Measurements from ENCODE around the gene MRPL51. TPM values are rescaled to one million over a fixed set of nuclear protein-coding genes. Genes with fewer than 3 reads are reported as not detected.
"Not testable (repeated sequence)": the region's sequence is repeated elsewhere in the genome, so short reads cannot be mapped to it uniquely, and the experiment has no call there.

Gene MRPL51
- total RNA-seq, 1 donor from 2014 or later, result 170 TPM

DNA sequence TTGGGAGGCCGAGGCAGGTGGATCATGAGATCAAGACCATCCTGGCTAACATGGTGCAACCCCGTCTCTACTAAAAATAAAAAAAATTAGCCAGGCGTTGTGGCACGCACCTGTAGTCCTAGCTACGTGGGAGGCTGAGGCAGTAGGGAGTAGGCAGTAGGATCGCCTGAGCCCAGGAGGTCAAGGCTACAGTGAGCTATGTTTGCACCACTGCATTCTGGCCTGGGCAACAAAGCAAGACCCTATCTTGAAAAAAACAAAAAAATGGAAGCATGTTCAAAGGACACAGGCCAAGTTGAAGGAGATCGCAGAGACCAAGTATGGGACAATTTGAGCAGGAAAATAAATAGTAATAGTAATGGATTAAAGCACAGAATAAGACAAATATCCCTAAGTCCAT is 15.0 kb upstream of the MRPL51 start:
- Mint-ChIP-seq H3K36me3 (ENCODE audit: low read depth) (peaks cover 23% of the 10 kb centered on the region), H3K27me3 (ENCODE audit: low read depth) (no peaks in the 10 kb centered on the region), H3K4me1 (ENCODE audit: low read depth) (peaks cover 12% of the 10 kb centered on the region), H3K4me3 (ENCODE audit: unreplicated experiment) (no peak overlapping the region), H3K9me3 (ENCODE audit: low read depth) (no peaks in the 10 kb centered on the region), H3K27ac (ENCODE audit: unreplicated experiment) (peak overlapping the region; percentile 92)
- TF ChIP-seq, protein P1, sequence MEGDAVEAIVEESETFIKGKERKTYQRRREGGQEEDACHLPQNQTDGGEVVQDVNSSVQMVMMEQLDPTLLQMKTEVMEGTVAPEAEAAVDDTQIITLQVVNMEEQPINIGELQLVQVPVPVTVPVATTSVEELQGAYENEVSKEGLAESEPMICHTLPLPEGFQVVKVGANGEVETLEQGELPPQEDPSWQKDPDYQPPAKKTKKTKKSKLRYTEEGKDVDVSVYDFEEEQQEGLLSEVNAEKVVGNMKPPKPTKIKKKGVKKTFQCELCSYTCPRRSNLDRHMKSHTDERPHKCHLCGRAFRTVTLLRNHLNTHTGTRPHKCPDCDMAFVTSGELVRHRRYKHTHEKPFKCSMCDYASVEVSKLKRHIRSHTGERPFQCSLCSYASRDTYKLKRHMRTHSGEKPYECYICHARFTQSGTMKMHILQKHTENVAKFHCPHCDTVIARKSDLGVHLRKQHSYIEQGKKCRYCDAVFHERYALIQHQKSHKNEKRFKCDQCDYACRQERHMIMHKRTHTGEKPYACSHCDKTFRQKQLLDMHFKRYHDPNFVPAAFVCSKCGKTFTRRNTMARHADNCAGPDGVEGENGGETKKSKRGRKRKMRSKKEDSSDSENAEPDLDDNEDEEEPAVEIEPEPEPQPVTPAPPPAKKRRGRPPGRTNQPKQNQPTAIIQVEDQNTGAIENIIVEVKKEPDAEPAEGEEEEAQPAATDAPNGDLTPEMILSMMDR (IDR thresholded peaks at IDR 0.05), result no peak
- no peak for DNase-seq (ENCODE audit: low spot score)

DNA sequence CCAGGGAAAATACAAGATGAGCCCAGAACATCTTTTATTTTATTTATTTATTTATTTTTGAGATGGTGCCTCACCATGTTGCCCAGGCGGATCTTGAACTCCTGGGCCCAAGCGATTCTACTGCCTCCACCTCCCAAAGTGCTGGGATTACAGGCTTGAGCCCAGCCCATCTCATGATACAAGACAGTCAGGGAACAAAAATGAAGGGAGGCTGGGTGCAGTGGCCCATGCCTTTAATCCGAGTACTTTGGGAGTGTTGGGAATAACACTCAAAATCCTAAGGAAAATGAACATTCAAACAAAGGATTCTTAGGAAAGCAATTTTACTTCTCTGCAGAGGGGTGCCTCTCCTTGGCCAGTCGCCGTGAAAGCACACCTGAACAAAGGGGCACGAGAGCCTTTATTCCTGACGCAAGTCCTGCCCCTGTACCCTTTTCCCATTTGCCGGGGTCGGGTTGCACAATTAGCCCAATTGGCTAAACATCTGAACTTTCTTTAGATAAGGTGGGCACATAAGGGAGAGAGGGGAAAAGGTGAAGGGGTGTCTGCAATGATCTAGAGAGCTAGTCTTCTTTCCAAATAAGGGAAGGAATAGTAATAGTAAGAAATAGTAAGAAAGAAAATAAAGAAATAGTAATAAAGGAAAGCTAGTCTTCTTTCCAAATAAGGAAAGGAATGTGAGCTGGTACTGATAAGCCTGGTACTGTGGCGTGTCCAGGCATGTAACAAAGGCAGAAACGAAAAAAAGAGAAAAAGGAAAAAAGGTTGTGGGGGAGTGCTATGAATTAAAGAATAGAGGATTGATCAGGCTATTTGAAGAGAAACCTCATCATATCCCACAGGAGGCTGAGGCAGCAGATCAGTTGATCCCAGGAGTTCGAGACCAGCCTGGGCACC is 14.3 kb upstream of the MRPL51 start:
- TF ChIP-seq, protein P1 (IDR thresholded peaks at IDR 0.05), result no peak

DNA sequence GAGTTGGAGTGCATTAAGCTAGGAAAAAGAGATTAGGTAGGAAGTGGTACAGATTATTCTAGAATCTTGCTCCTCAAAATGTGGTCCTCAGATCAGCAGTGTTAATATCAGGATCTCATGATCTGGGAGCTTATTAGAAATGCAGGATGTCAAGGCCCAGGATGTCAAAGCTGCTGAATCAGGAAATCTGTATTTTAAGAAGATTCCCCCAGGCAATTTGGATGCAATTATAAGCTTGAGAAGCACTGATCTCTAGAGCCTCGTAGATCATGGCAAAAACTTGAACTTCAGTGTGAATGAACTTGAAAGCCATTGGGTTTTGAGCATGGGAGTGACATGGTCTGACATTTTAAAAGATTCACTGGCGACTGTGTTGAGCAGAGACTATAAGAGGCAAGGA is 7.4 kb upstream of the MRPL51 start:
- H3K4me3 Mint-ChIP-seq (ENCODE audit: unreplicated experiment), result no peak overlapping the region
- no peaks in the 10 kb centered on the region for H3K27me3 Mint-ChIP-seq (ENCODE audit: low read depth)
- H3K36me3 Mint-ChIP-seq (ENCODE audit: low read depth), result peaks cover 9% of the 10 kb centered on the region

More for the DNA sequence above, 14.3 kb upstream of the MRPL51 start:
- Mint-ChIP-seq H3K27me3 (ENCODE audit: low read depth) (no peaks in the 10 kb centered on the region), H3K27ac (ENCODE audit: unreplicated experiment) (peak overlapping the region; percentile 92), H3K36me3 (ENCODE audit: low read depth) (peaks cover 17% of the 10 kb centered on the region), H3K9me3 (ENCODE audit: low read depth) (no peaks in the 10 kb centered on the region), H3K4me3 (ENCODE audit: unreplicated experiment) (no peak overlapping the region), H3K4me1 (ENCODE audit: low read depth) (peaks cover 12% of the 10 kb centered on the region)
- DNase-seq (ENCODE audit: low spot score), result no peak

DNA sequence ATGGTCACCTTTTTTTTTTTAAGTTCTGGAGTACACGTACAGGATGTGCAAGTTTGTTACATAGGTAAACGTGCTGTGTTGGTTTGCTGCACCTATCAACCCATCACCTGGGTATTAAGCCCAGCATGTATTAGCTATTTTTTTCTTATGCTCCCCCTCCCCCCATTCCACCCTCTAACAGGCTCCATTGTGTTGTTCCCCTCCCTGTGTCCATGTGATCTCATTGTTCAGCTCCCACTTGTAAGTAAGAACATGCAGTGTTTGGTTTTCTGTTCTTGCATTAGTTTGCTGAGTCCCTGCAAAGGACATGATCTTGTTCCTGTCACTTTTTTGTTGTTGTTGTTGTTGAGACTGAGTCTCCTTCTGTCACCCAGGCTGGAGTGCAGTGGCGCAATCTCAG is 4.2 kb upstream of the MRPL51 start:
- DNase-seq (ENCODE audit: low spot score); H3K27me3 Mint-ChIP-seq (ENCODE audit: low read depth); H3K4me3 Mint-ChIP-seq (ENCODE audit: unreplicated experiment); H3K27ac Mint-ChIP-seq (ENCODE audit: unreplicated experiment); H3K36me3 Mint-ChIP-seq (ENCODE audit: low read depth); H3K9me3 Mint-ChIP-seq (ENCODE audit: low read depth): not testable (repeated sequence)
- peaks cover 18% of the 10 kb centered on the region for H3K4me1 Mint-ChIP-seq (ENCODE audit: low read depth)

More for the DNA sequence above, 7.4 kb upstream of the MRPL51 start:
- Mint-ChIP-seq H3K27ac (ENCODE audit: unreplicated experiment) (no peak overlapping the region), H3K4me1 (ENCODE audit: low read depth) (peaks cover 1% of the 10 kb centered on the region), H3K9me3 (ENCODE audit: low read depth) (no peaks in the 10 kb centered on the region)
- TF ChIP-seq, protein P1 (IDR thresholded peaks at IDR 0.05), result no peak
- no peak for DNase-seq (ENCODE audit: low spot score)

DNA sequence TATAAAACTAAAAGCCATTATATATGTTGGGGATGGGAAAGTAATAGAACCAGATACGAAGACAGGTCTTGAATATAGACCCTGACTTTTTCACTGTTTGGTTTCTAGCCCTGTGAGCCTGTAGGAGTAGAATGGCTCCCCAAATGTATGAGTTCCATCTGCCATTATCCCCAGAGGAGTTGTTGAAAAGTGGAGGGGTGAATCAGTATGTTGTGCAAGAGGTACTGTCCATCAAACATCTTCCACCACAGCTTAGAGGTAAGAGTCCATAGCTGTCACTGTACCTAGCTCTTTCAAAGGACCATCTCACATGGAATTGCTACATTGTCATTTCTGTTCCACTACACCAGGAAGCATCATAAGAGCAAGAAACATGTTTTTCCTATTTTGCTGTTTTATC is 1.9 kb upstream of the MRPL51 start:
- H3K36me3 Mint-ChIP-seq (ENCODE audit: low read depth), result peaks cover 8% of the 10 kb centered on the region
- peaks cover 24% of the 10 kb centered on the region for H3K4me1 Mint-ChIP-seq (ENCODE audit: low read depth)

More for the DNA sequence above, 1.9 kb upstream of the MRPL51 start:
- no peaks in the 10 kb centered on the region for H3K27me3 Mint-ChIP-seq (ENCODE audit: low read depth)
- DNase-seq (ENCODE audit: low spot score), result no peak
- H3K4me3 Mint-ChIP-seq (ENCODE audit: unreplicated experiment), result peak overlapping the region; percentile 95
- TF ChIP-seq, protein P1 (IDR thresholded peaks at IDR 0.05), result no peak
- no peak overlapping the region for H3K27ac Mint-ChIP-seq (ENCODE audit: unreplicated experiment)
- no peaks in the 10 kb centered on the region for H3K9me3 Mint-ChIP-seq (ENCODE audit: low read depth)

All from chondrocyte (in vitro differentiated cells).